ELR (cell line): ENCODE results near the gene MYOZ2.

Source experiments
- DNase-seq: peaks from one replicate; pipeline ENCODE4 v3.0.0-alpha.2; 2015; ENCODE audit warnings: low read depth

Gene MYOZ2

DNA sequence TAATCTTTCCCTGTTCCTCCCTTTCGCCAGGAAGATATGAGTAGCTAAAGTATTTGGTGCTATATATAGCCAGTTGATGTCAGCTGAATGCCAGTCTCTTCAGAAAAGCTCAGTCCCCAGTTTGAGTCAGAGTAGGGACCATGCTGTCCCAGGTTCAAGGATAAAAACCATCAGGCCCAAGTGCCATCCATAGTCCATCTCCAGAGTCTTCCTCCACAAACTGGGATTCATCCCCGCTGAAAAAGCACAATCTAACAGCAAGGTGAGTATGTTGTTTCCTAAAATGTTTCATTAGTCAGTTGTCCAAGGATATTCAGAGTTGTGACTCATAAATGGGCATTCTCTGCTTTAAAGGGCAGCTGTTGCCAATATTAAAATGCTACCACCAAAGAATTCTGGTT is at the start of gene MYOZ2:
Gene MYOZ2 (plus strand): TSS at position 112 of the 401 bp plus-strand sequence. CDS start 694 bp downstream, outside the sequence.
- DNase-seq = peak; percentile 26

DNA sequence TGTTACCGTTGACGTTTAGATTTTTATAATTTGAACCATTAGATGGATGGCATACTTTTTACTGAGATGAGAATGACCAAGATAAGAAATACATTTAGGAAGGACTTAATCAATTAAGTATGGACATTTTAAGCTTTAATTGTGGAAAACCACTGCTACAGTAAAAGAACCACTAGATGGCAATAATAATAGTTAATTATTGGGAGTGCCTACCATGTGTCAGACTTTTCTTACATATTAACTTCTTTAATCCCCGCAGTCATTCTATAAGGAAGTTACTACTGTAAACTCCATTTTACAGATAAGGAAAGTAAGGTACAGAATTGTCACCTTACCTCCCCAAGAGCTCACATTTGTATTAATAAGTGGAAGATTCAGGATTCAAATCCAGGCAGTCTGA is 48.5 kb upstream of the MYOZ2 start:
- DNase-seq = peak; percentile 39

DNA sequence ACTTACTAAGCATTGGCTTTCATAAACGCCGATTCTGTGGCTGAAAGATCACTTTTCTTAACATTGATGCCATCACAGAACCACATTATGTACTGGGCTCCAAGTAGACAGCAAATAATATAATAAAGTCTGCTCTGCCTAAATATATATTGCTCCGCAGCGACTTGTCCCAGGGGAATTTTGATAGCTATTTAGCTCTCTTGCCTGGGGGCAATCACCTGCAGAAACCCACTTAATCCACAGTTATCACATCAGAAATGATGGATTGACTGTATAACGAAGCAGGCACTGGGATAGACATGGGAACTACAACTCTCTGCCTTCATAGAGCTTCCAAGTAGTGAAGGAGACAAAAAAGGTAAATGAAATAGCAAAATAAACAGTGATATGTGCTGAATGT is 48.0 kb upstream of the MYOZ2 start:
- no peak for DNase-seq

DNA sequence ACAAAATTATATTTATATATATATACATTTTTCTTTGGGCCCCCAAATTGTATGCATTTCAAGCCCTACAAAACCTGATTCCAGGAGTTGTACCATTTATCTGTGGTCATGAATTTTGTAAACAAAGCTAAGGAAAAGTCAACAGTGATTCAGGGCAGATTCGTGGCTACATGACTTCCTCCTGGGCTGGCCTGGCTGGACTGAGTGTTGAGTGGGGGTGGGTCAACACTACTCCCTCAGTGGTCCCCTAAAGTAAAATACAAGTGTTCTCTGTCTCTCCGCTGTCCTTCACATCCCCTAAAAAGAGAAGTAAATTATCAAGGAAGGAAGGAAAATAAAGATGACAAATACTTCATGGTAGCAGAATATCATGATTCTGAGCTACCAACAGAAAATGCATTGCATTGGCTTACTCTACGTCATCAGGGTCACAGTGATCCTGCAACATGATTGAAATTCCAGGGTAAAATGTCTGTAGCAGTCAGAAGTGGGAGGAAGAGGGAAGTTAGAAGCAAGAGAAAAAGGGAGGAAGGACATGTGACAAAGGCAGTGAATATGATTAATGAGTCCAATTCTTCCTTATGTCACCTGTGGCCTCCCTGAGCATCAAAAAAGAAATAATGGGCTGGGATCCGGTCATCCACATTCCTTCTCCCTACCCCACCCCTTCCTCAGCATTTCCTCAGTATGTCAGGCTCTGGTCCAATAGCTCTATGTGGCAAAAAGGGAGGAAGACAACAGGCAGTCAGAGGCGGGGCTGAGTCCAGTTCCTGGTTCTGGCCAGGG is 42.4 kb upstream of the MYOZ2 start:
- DNase-seq = peak; percentile 37

DNA sequence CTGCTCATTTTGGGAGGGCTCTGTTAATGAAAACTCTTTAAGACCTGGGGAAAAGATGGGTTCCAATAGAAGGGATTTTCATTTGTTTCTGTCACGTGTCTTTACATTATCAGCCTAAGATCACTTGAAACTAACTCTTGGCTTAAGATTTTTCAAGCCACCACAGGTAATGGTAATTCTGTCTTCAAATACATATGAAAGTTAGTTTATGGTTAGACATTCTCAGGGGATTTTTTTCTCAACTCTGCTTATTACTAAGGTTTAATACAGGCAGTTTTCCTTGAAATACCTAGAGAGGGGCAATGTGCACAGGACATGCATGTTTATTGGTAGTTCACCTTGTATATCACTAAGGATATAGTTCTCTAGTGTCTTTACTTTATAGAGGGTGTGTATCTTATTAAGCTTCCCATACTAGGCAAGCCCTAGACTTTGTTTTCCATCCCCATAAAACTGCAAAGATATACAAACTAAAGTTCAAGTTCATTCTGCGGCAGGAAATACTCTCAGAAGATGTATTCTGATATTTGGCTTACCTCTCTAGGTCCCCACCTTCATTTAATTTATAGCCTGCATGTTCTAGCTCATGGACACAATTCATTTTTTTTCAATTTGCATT is 38.2 kb upstream of the MYOZ2 start:
- no peak for DNase-seq

DNA sequence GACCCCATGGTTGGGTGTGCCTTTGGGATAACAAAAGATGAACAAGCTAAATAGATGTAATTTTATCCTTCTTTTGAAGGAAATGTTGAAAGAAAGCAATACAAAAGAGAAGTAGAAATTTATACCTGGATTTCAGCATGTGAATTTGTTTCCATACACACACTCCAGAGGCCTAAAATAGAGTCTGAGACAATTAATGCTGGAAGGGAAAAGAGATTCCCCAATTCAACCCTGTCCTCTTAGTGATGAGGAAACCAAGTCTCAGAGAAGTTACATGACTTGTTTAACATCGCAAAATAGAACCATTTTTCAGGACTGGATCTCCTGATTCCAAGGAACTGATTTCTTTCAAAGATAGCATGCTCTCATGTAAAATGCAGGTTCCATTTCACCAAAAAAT is 37.3 kb upstream of the MYOZ2 start:
- no peak for DNase-seq

DNA sequence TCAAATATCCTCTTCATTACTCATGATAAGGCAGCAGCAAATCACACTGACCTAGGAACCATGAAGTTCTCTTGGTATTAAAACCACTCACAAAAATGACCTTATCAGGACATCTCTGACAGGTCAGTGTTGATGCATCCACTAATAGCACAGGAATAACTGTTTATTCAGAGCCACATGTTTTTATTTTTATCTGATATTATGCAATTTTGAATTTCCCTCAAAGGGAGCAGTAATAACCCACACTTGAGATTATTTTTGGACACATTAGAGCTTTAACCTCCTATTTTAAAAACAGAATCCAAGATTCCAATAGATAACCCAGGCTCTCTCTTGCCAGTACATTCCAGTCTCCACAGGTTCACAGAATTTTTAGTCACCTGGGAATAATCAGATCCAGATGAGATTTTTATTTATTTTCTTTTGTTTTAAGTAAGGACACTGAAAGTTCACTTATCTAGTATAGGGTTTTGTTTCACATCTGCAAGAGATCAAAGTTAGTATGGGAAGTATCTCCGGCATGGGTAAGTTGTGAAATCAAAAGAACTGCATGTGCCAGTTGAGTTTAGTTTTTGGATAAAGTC is 36.3 kb upstream of the MYOZ2 start:
- DNase-seq = peak; percentile 79

DNA sequence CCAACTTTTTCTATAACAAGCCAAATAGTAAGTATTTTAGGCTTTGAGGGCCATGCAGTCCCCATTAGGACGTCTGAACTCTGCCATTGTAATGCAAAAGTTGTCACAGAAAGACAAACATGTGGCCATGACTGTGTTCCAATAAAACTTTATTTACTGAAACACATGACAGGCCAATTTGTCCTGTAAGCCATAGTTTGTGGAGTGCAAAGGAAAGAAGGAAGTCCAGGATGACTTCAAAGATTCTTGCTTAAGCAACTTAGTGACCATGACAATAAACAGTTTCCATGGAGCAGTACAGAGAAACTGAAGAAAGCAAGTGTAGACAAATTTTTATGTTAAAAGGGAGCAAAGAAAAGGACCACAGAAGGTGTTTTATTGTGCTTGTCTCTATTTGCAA is 35.0 kb upstream of the MYOZ2 start:
- DNase-seq = no peak

DNA sequence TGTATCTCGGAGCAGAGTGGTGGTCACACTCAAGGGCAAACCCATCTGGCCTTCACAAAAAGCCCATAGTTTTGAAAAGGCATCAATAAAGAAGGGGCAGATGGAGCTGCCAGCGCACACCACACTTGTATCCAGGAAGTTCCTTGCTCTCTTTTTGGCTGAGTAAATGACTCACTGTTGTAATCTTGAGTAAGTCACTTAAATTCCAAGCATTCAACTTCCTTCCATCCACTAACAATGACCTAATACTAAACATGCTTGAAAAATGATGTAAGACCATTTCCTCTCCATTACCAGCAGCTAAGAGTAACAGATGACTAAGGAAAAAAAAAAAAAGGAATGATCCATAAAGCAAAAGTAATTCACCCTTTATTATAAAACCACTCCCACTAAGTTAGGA is 32.4 kb upstream of the MYOZ2 start:
- DNase-seq = peak; percentile 96

DNA sequence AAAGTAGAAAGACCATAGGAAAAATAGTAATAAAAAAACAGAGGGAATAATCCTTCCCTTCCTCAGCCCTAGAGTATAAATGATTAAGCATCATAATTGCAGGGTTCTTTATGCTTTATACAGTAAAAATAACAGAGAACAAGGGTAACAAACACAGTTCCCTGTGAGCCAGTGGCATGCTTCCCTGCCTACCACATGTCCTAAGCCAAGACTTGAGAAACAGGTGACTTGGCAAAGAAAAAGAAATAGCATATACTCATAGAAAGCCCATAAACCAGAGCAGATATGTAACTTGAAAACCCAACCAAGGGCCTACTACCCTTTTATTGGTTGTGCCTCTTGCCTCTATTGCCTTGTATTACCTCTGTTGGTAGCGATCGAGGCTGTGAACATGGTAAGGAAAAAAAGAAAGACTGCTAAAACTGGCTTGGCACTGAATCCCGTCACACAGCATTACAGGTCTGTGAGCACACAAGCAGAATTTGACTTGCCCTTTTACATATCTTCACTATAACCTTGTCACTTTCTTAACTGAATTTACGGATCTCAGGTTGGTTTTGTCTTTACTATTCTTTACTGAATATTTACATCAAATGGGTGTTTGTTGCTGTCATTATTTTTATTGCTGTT is 30.9 kb upstream of the MYOZ2 start:
- no peak for DNase-seq

DNA sequence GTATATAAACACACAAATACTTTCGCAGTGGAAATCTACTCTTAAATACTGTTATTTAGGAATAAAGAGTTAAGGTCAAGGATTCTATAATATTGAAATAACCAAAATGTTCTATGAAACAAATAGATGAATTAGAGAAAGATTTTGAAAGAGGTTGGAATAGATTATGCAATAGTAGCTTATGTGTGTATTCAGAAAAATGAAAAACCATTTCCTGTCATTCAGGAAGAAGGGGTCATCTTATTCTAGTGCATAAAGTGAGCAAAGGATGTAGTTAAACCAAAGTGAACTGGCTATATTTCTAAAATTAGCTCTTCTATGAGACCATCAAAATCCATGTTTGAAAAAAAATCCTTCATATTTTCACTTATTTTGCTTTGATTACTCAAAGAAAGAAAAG is 30.0 kb upstream of the MYOZ2 start:
- DNase-seq = no peak

DNA sequence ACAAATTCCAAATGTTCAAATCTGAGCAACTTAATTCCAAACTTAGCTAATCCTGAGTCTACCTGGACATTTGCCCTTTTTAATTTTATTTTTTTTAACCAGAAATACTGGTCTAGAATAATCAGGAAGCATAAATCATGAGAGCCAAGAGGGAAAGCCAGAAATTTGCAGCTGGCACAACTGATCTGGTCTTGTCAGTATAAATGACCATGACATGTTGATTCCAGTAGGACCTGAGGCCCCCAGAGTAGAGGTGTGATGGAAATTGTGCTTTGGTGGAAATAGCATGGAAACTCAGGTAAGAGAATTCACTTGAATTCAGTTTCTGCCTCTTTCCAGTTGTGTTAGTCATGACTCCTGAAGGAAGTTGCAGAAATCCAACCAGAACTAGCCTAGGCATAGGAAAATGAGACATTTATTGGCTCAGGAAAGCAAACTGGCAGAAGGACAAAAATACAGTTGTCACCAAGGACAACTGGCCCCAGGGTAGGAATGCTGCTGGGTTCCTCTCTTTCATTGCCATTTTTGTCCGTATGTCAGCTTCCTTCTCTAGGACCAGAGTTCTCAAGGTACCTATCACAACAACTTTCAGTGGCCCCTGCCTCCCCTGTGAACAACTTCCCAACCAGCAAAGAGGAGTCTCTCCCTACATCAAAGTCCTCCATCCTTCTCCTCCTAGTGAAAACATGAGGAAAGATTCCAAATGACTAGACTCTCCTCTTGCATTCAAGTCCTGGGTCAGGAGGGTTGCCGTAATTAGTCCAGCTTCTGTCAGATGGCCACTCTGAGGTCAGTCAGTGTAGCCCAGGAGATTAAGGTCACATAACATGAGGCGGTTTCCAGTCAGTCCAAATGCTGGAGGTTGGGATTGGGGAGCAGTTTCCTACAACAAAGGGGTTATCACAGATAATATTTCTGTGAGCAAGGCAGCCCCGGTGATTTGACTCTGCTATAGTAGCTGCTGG is 29.3 kb upstream of the MYOZ2 start:
- peak; percentile 45 for DNase-seq

DNA sequence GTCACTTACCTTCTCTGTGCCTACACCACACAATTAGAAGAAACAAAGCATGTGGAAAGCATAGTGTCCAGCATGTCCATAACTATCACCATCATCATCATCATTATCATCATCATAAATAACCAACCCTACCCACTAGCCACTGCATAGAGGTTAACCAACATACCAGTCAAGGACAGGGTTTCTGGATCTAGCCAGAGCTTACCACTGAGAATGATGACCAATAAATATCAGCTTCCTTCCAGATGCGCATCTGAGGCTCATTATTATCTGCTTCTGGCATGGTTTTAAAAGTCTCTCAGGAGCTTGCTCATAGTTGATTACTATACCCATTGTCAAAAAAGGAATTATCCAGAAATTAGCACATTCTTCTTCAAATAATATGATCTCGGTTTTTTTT is 25.5 kb upstream of the MYOZ2 start:
- no peak for DNase-seq

DNA sequence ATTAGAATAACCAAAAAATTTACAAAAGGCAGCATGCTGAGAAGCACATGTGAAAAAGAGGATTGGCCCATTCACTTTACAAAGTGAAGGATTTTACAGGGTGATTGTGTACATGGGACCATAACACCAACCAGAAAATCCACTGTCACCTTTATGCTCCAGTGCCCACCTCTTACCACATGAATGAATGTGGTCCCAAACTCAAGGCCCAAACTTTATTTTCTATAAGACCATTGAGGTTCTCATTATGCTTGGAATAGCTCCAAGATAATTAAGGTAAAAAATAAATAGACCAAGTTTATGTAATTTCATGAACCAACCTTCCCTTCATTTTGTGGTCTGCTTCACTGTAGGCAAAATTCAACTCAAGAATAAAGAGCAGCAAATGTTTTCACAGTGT is 24.3 kb upstream of the MYOZ2 start:
- no peak for DNase-seq

DNA sequence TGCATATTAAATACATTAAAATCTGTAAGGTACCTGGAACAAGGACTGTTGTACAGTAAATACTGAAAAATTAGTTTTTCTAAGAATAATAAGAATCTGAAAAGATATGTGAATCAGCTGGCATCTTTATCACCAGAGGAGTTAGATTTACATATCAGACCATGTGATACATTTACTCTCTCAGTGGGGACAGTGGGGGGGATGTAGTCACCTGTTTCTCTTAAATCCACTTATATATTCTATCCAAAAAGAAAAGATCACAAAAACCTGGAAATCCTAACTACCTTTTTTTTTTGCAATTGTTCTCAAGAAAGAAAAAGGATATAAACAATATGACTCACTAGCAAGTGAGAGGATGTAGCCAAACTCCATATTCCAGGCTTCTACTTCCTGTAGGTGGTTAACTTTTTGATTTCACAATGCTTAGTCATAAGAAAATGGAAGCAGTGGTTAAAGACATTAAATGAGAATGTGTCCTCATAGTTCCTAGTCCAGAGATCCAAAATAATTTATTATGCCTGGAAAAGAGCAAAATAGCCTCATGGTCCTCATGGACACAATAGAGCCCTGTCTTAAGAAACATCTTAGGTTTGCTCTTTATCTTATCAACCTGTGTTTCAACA is 22.5 kb upstream of the MYOZ2 start:
- DNase-seq = peak; percentile 96

DNA sequence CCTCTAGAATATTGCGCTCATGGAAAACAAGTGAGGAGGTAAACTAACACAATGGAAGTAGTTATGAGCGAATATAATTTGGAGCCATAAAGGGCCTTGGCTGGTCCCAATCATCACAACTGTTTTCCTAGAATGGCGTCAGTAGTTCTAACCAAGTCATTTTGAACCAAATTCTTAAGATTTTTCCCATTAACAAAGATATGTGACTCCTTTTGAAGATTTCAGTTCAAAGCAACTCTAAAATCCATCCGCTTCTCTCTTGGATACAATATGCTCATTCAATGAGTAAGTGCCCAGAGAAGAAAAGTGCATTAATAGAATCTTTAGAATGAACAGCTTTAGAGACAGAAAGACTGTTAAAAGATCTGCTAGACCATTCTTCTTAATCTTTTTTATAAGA is 19.6 kb upstream of the MYOZ2 start:
- DNase-seq = no peak

DNA sequence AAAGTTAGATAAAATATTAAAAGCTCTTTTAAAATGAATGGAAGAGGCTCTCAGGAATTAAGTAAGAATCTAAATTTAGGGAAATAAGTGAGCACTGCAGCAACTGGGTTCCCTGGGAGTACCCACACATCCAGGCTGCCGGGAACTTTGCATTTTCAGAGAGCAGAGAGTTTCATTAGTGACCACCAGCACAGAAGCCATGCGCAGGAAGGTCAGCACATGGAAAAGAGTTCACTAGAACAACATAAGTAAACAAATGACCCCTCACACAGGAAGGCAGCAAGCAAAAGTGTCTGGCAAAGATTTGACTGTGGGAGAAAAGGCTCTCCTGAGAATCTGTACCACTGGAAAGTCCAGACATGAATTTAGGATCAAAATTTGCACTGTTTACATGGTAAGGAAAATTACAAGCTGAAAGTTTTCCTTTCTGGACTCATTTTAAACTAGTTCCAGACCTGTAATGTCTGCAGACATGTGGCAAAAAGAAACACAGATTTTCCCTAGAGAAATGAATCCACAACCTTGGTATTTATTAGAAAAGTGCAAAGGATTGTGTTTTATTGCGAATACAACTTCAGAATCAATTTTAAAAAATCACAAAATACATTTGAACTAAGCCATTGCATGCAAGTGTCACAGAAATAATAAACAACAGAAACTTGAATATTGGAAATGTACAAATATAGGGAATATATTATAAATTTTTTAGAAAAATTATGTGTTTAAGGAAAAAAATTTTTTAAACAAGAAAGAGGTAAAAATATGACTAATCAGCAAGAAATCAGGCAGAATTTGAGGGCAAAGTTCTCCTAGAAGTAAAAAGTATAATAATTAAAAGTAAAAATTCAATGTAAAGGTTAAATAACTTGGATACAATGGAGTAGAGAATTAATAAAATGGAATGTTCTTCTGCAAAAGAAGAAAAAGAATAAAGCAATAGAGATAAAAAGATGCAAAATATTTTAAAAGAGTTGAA is 18.4 kb upstream of the MYOZ2 start:
- no peak for DNase-seq

DNA sequence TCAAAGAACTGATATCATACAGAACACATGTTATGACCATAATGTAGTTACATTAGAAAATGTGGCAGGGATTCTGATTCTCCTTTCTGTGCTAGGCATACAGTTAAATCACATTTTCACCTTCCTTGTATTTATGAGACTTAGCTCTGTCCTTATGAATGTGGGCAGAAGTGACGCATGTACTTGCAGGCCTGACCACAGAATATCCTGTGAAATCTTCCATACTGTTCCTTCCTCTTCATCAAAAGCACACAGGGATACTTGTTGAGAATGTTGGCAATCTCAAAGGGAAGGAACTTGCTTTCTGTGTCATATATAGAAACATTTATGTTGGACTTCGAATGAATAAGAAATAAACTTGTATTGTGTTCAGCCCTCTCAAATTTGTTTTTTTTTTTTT is 17.2 kb upstream of the MYOZ2 start:
- peak; percentile 55 for DNase-seq

DNA sequence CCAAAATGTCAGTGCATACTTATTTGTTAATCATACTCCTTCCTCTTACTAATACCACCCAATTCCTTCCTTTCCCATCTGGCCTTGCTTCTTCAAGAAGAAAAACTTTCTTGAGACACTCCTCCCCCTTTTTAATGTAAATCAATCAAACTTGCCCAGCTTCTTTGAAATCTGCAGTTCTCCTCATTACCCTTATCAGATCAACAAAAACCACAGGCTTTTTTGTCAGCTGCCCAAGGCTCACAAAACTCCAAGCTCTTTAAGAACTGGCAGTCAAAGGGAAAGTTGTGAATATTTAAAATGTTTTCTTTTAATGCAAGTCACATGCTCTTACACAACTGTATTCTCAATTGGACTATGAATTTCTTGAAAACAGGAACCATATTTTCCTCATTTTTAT is 11.3 kb upstream of the MYOZ2 start:
- DNase-seq = peak; percentile 28

DNA sequence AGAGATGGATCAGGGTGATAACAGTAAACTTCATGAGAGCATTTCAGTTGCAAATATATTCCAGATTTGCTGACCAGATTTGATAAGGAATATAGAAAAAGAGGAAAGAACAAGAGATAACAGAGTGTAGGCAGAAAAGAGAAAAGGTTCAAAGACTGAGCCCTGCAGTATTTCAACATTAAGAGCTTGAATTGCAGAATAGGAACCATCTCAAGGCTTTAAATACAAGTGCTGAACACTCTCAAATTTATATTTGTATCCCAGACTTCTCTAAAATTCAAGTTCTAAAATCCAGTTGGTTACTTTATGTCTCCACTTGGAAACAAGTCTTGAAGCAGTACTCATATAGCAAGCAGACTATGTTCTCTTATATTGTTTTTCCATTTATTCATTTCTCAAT is 9.7 kb upstream of the MYOZ2 start:
- DNase-seq = no peak
